GM18526 (cell line): ENCODE results near the gene BRCA2.

ENCODE experiments used
- POLR2A ChIP-seq: IDR thresholded peaks from 3 replicates; pipeline ENCODE4 v1.6.1; 2011; ENCODE audit not compliant: insufficient read length; ENCODE audit errors: extremely low read depth

The BRCA2 gene

DNA sequence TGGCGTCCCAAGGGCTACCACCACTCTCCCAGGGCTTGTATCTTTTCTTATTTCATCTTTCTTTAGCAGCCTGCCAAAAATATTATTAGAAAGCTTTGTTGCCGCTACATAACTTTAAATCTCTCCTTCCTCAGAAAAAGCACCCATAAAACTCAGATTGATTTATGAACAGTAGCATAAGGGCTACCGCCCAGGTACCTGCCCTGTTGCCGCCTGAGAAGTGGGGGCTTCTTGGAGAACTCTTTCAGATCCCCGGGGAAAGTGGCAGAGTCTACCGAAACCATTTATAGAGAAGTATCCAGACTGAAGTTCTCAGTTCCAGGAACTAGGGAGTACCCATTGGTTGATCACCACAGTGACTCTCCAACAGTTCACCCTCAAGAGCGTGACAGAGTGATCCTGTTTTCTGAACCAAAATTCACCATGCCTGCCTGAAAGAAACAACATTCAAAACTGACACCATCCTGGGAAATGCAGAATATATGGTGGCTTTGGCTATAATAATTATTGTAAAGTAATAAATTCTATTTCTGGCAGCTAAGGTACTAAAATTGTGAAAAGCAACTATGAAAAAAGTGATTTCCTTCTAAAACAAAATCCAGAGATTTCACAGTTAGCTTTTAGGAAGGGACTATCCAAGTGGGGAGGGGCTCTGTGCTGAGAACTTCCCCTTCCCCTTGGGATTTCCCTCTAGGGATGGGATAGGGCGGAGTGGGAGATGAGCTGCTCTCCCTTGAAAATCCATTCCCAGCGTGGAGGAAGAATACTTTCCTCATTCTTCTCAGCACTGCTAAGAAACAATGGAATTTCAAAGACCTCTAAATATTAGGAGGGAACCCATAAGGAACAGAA, 113.5 kb downstream of the BRCA2 start:
- TF ChIP-seq POLR2A, result no peak

- TF ChIP-seq POLR2A, result no peak
These were observed 114.2 kb downstream of the BRCA2 start for GRCh38 chr13:32429433-32429909.

DNA sequence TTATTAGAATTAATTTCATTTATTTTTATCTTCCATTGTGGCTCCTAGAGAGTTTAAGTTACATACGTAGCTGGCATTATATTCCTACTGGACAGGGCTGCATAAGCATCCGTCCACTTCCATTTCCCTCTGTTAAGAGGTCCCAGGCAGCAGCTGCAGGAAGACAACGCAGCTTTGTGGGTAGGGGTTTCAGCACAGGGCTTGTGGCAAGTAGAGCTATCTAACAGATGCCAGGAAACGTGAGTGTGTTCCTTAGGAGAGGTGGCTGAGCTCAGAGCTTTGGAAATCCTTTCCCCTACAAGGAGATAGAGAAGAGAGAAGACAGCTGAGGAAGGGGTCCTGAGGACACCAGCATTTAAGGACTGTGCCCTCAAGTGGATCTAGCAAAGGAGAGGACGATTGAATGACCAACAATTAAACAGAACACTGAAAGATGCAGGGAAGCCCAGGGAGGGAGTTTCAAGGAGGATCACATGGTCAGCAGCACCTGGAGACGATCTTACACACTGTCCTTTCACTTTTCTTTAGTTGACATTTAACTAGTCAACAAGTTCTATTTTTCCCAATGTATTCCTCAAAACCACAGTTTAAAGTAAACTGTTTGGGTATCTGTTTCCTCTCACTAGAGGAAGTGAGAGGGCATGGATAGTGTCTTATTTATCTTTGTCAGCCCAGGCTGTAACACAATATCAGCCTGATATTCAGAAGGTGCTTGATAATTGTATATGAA, 114.9 kb downstream of the BRCA2 start:
- no peak for TF ChIP-seq POLR2A

GRCh38 chr13:32431361-32431760, 116.1 kb downstream of the BRCA2 start:
- TF ChIP-seq POLR2A, result no peak

DNA sequence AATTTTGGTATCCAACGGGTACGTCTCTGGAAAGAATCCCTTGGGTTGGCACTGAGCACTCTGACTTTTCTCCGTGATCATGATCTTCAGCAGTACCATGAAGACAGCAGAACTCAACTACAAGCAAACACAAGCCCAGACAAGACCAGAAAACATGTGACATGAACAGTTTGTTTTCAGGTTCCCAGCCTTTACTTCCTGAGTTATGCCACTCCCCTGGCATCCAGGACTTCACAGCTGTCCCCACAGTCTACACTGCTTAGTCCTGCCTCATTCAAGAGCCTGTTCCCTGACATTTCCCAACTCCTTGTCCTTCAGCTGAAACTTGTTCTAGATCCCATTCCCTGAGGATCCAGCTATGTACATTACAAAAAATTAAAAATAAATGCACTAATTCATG, 117.5 kb downstream of the BRCA2 start:
- no peak for TF ChIP-seq POLR2A

DNA sequence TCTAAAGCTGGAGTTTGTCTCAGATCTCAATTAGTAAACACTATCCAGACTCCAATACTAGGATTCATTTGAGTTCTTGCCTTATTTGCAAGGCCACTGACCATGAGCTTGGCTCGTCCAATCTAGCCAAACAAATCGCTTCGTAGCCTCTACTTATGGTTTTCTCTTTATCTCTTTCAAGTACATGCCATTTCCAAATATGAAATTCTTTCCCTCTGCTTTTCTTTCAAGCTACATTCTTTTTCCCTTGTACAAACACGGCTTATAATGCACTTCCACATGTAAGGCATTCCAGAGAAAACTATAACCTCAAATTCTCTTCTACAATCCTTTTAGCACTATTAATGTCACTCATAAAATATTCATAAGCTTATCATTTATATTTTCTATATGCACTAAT, 123.6 kb downstream of the BRCA2 start:
- no peak for TF ChIP-seq POLR2A

- TF ChIP-seq POLR2A, result no peak
These were observed 127.8 kb downstream of the BRCA2 start for GRCh38 chr13:32443111-32443510.

GRCh38 chr13:32445461-32445860, 130.2 kb downstream of the BRCA2 start:
- no peak for TF ChIP-seq POLR2A

DNA sequence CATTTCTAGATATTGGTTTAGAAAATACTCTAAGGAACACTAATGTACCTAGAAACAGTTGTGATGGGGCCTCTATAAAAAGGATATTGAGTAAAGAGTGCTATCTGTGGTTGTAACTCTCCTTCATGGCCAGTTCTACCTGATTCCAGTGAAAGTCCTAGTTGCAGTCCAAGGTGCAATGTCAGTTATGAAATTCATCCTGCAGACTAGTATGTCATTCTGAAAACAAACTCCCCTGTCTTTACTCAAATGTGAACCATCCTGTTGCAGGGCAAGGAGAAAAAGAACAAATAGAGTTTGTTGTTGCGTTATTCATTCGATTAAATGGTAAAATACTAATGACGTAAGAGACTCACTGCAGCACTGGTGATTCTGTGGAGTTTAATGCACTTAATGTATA, 130.9 kb downstream of the BRCA2 start:
- no peak for TF ChIP-seq POLR2A

DNA sequence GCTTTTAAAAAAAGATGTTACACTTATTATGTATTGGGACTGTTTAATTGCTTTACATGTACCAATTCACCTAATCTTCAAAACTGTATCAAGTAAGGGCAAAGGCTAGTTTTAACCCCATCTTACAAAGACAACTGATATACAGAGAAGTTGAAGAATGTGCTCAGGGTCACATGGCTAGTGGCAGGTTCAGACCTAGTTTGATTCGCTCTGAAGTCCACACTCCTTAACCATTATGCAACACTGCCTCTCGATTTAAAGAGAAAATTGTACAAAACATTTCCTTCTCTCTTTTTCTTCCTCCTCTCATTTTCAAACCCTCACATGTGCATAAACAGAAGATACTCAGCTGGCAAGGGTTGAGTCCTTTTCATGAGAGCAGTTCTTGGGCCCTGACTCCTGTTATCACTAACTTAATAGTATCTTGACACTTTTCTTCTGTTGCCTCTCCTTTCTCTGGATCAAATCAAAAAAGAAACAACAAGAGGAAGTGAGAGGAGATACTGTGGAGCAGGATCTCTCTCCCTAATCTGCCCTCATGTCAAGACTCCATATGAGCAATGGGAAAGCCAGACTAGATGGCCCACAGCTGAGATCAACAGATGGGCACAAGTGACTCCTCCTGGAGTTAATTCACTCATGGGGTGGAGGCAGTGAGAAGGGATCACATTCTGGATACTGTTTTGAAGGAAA, 131.6 kb downstream of the BRCA2 start:
- TF ChIP-seq POLR2A, result no peak

DNA sequence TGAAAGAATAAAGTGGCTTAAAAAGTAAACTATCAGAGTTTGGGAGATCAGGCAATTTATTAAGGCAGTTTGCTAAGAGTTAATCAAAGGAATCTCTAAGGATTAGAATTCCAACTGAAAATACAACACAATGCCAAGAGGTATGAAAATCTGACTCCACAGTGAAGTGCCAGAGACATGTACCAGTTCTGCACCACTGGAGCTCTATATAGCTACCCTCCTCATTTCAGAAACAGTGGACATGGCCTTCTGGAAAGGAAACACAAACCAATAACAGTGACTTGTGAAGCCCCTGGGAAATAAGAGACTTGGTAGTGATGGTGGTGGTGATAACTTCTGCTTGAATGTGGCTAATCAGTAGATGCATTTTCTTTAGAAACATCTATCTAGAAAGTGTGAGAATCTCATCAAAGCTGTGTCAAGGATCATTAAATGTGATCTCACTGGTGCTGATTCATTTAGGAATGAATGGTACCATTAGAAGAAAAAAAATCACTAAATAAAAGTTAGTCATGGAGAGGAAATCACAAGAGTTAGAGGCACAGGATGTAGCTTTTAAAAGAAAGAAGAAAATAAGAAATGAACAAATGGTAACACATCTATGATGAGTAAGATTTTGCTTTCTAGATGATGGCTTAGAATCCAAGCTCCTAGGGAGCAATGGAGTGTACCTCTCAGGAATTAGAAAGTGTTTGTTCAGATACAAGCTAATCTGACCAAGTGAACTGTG, 132.8 kb downstream of the BRCA2 start:
- TF ChIP-seq POLR2A, result no peak

DNA sequence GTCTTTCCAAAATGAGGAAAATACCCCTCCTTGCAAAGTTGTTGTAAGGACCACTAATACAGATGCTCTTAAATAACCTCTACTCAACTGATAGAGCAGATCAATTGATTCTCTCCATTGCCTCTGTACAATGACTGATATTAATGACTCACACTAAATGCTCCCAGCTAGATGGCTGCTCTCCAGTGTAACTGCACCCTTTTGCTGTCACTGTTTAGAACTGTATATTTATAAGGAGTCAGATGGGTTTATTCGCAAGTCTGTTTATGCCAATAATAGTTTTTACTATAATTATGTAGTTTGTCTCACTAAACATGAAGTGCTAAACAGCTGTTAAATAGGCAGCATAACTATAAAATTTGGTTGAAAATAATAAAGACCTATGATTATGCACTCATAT, 133.7 kb downstream of the BRCA2 start:
- no peak for TF ChIP-seq POLR2A
